Measurements from ENCODE around the gene PKP4.

The PKP4 gene

GRCh38 chr2:158496986-158497385, 40.2 kb downstream of the PKP4 start:
- no peak for DNase-seq (ENCODE audit: low read depth)

- DNase-seq (ENCODE audit: low read depth) = no peak
Measured at GRCh38 chr2:158497486-158497885, 40.7 kb downstream of the PKP4 start.

- DNase-seq (ENCODE audit: low read depth) = no peak
Measured at GRCh38 chr2:158498043-158498748, 41.4 kb downstream of the PKP4 start.

GRCh38 chr2:158498749-158499136, 42.0 kb downstream of the PKP4 start:
- DNase-seq (ENCODE audit: low read depth) = no peak

GRCh38 chr2:158499383-158499782, 42.6 kb downstream of the PKP4 start:
- DNase-seq (ENCODE audit: low read depth) = no peak

GRCh38 chr2:158500333-158500732, 43.6 kb downstream of the PKP4 start:
- DNase-seq (ENCODE audit: low read depth) = no peak

GRCh38 chr2:158501301-158501700, 44.5 kb downstream of the PKP4 start:
- DNase-seq (ENCODE audit: low read depth) = no peak

GRCh38 chr2:158502974-158503373, 46.2 kb downstream of the PKP4 start:
- DNase-seq (ENCODE audit: low read depth) = no peak

- DNase-seq (ENCODE audit: low read depth) = no peak
Measured at GRCh38 chr2:158504088-158504487, 47.3 kb downstream of the PKP4 start.

- no peak for DNase-seq (ENCODE audit: low read depth)
Measured at GRCh38 chr2:158505448-158505934, 48.7 kb downstream of the PKP4 start.

- no peak for DNase-seq (ENCODE audit: low read depth)
Measured at GRCh38 chr2:158507141-158507540, 50.4 kb downstream of the PKP4 start.

- no peak for DNase-seq (ENCODE audit: low read depth)
Measured at GRCh38 chr2:158507679-158508078, 50.9 kb downstream of the PKP4 start.

GRCh38 chr2:158509928-158510797, 53.4 kb downstream of the PKP4 start:
- no peak for DNase-seq (ENCODE audit: low read depth)

- DNase-seq (ENCODE audit: low read depth) = no peak
Measured at GRCh38 chr2:158510887-158511286, 54.1 kb downstream of the PKP4 start.

- DNase-seq (ENCODE audit: low read depth) = no peak
Measured at GRCh38 chr2:158511706-158512105, 55.0 kb downstream of the PKP4 start.

- DNase-seq (ENCODE audit: low read depth) = no peak
Measured at GRCh38 chr2:158512323-158512722, 55.6 kb downstream of the PKP4 start.

- DNase-seq (ENCODE audit: low read depth) = no peak
Measured at GRCh38 chr2:158513841-158514240, 57.1 kb downstream of the PKP4 start.

GRCh38 chr2:158518084-158518483, 61.3 kb downstream of the PKP4 start:
- DNase-seq (ENCODE audit: low read depth) = no peak

GRCh38 chr2:158519481-158519880, 62.7 kb downstream of the PKP4 start:
- no peak for DNase-seq (ENCODE audit: low read depth)

- DNase-seq (ENCODE audit: low read depth) = no peak
Measured at GRCh38 chr2:158529379-158530259, 72.9 kb downstream of the PKP4 start.

- no peak for DNase-seq (ENCODE audit: low read depth)
Measured at GRCh38 chr2:158530829-158531228, 74.1 kb downstream of the PKP4 start.

GRCh38 chr2:158533009-158533408, 76.3 kb downstream of the PKP4 start:
- no peak for DNase-seq (ENCODE audit: low read depth)
